Adrenal gland (tissue), 5 donors: ENCODE measurements around the gene FAF1.

Experiments used
- CTCF ChIP-seq, 6 experiments: fragments of 450-650 bp in 4 of 6; fragments of 200-600 bp in 2 of 6; sonication (generic) in 1 of 6; IDR thresholded peaks; 1 replicate in 5 of 6; 2 replicates in 1 of 6; pipeline versions ENCODE4 v1.5.1 to v1.8.0; 2016 to 2021; ENCODE audit warnings: antibody characterized with exemption in 6 of 6, mild to moderate bottlenecking in 2 of 6, moderate library complexity in 1 of 6
- POLR2A ChIP-seq, 2 donors: fragments of 450-650 bp; IDR thresholded peaks; one replicate each; pipeline ENCODE4 v1.6.1; 2017; ENCODE audit warnings: antibody characterized with exemption in 2 of 2, mild to moderate bottlenecking in 2 of 2, moderate library complexity in 1 of 2
- donor health status: DM: no; HTN: no; CAD: no.

- TF ChIP-seq CTCF (IDR thresholded peaks at IDR 0.05) (no peak), POLR2A (IDR thresholded peaks at IDR 0.05) (no peak)
These were observed 484.9 kb downstream of the FAF1 start for GRCh38 chr1:50474859-50475809.
